IMR-90 (cell line): ENCODE data around the gene PRKCB. TPM values are rescaled to one million over a fixed set of nuclear protein-coding genes. Genes with fewer than 3 reads are reported as not detected.

Source experiments
- ATAC-seq: fragments of 200-7000 bp; cut with Tn5 transposase; 2 replicates; pipeline ENCODE4 v1.9.1; 2020; ENCODE audit warnings: low read depth, mild to moderate bottlenecking, moderate library complexity
- BruUV-seq: library from RNA; stranded (reverse); fragments of 400-500 nt; replicated peaks from 2 replicates; lab custom pipeline; 2021; lab: Mats Ljungman, UMichigan
- CTCF ChIA-PET: fragments of 300-600 bp; formaldehyde crosslinking; extraction: SDS; loops from one replicate; lab custom pipeline; 2021; ENCODE audit warnings: antibody characterized with exemption; lab: Yijun Ruan, JAX
- POLR2A ChIA-PET: fragments of 300-600 bp; sonication (Branson Sonifier 250); formaldehyde crosslinking; loops from one replicate; lab custom pipeline; 2022; ENCODE audit warnings: antibody characterized with exemption; ENCODE audit not compliant: unreplicated experiment; lab: Charles Lee
- DNase-seq: peaks from one replicate; pipeline ENCODE4 v3.0.0; 2013
- H2AFZ ChIP-seq: replicated peaks from 2 replicates; pipeline ENCODE3; 2013; ENCODE audit warnings: low read length, mild to moderate bottlenecking; ENCODE audit not compliant: poor library complexity
- H2AK5ac ChIP-seq: 2 replicates; pipeline ENCODE4 v1.6.1; 2013; ENCODE audit warnings: low read depth, low read length, inconsistent platforms
- H2AK9ac ChIP-seq: replicated peaks from 2 replicates; pipeline ENCODE3; 2013; ENCODE audit warnings: mild to moderate bottlenecking, low read depth, low read length, moderate library complexity; ENCODE audit not compliant: poor library complexity
- H2BK120ac ChIP-seq: 2 replicates; pipeline ENCODE4 v1.6.1; 2013; ENCODE audit warnings: low read depth, low read length, inconsistent platforms
- H2BK15ac ChIP-seq: 3 replicates; pipeline ENCODE4 v1.6.1; 2013; ENCODE audit warnings: low read depth, low read length, inconsistent platforms
- H2BK20ac ChIP-seq: 2 replicates; pipeline ENCODE4 v1.6.1; 2013; ENCODE audit warnings: low read depth, mild to moderate bottlenecking, inconsistent platforms, low read length, moderate library complexity
- H2BK5ac ChIP-seq: 2 replicates; pipeline ENCODE4 v1.6.1; 2013; ENCODE audit warnings: mild to moderate bottlenecking, low read depth, low read length, inconsistent platforms; ENCODE audit not compliant: poor library complexity, severe bottlenecking
- H3K14ac ChIP-seq: replicated peaks from 2 replicates; pipeline ENCODE4 v1.6.1; 2013; ENCODE audit warnings: low read depth, low read length, inconsistent platforms
- H3K18ac ChIP-seq: 2 replicates; pipeline ENCODE4 v1.6.1; 2013; ENCODE audit warnings: low read depth, low read length, control low read depth
- H3K23ac ChIP-seq: 2 replicates; pipeline ENCODE4 v1.6.1; 2013; ENCODE audit warnings: low read depth, low read length, inconsistent platforms
- H3K27ac ChIP-seq: 2 replicates; pipeline ENCODE4 v1.5.1; 2013; ENCODE audit warnings: mild to moderate bottlenecking, control low read depth, low read length; ENCODE audit not compliant: insufficient read depth
- H3K27me3 ChIP-seq: 2 replicates; pipeline ENCODE4 v1.6.1; 2013; ENCODE audit warnings: low read length; ENCODE audit not compliant: control insufficient read depth, insufficient read depth
- H3K36me3 ChIP-seq: 2 replicates; pipeline ENCODE4 v1.6.1; 2013; ENCODE audit warnings: low read length, mixed read lengths; ENCODE audit not compliant: control insufficient read depth, insufficient read depth
- H3K4ac ChIP-seq: 2 replicates; pipeline ENCODE4 v1.6.1; 2013; ENCODE audit warnings: low read depth, low read length, inconsistent platforms
- H3K4me1 ChIP-seq: 2 replicates; pipeline ENCODE4 v1.6.1; 2013; ENCODE audit warnings: low read length, mixed read lengths; ENCODE audit not compliant: control insufficient read depth, insufficient read depth
- H3K4me2 ChIP-seq: 2 replicates; pipeline ENCODE4 v1.6.1; 2013; ENCODE audit warnings: low read depth, mild to moderate bottlenecking, control low read depth, low read length, moderate library complexity
- H3K4me3 ChIP-seq: 2 replicates; pipeline ENCODE4 v1.5.1; 2013; ENCODE audit warnings: low read depth, mild to moderate bottlenecking, control low read depth, low read length, moderate library complexity; ENCODE audit not compliant: insufficient read depth
- H3K56ac ChIP-seq: 2 replicates; pipeline ENCODE4 v1.6.1; 2013; ENCODE audit warnings: low read length, inconsistent platforms; ENCODE audit not compliant: insufficient read depth; ENCODE audit errors: extremely low read depth
- H3K79me1 ChIP-seq, 2 experiments: 2 replicates each; pipeline ENCODE4 v1.6.1; 2013; ENCODE audit warnings: low read length in 2 of 2, inconsistent platforms in 1 of 2, low read depth in 1 of 2
- H3K9ac ChIP-seq: 2 replicates; pipeline ENCODE4 v1.6.1; 2013; ENCODE audit warnings: low read depth, low read length, control low read depth
- H3K9me1 ChIP-seq: 2 replicates; pipeline ENCODE4 v1.6.1; 2013; ENCODE audit warnings: low read length, inconsistent platforms; ENCODE audit not compliant: insufficient read depth
- H3K9me3 ChIP-seq: 2 replicates; pipeline ENCODE4 v1.6.1; 2013; ENCODE audit warnings: low read length; ENCODE audit not compliant: control insufficient read depth, insufficient read depth
- H4K20me1 ChIP-seq: 2 replicates; pipeline ENCODE4 v1.6.1; 2013; ENCODE audit warnings: low read length, inconsistent platforms; ENCODE audit not compliant: insufficient read depth
- H4K5ac ChIP-seq: 2 replicates; pipeline ENCODE4 v1.6.1; 2013; ENCODE audit warnings: mild to moderate bottlenecking, low read depth, low read length, control low read depth
- H4K8ac ChIP-seq, 2 experiments: 2 replicates each; pipeline ENCODE4 v1.6.1; 2013; ENCODE audit warnings: low read depth in 2 of 2, low read length in 2 of 2, control low read depth in 1 of 2, inconsistent platforms in 1 of 2
- H4K91ac ChIP-seq: 2 replicates; pipeline ENCODE4 v1.6.1; 2013; ENCODE audit warnings: low read depth, low read length, inconsistent platforms; ENCODE audit not compliant: insufficient read depth
- BHLHE40 ChIP-seq: fragments of 150-350 bp; IDR thresholded peaks from 2 replicates; pipeline ENCODE4 v1.6.1; 2016; ENCODE audit warnings: mild to moderate bottlenecking, low read depth, low read length
- ELK1 ChIP-seq: fragments of 150-350 bp; IDR thresholded peaks from 2 replicates; pipeline ENCODE4 v1.6.1; 2016; ENCODE audit warnings: low read depth, mild to moderate bottlenecking, low read length, moderate library complexity, borderline replicate concordance
- MAFK ChIP-seq: IDR thresholded peaks from 2 replicates; pipeline ENCODE4 v1.6.1; 2012; ENCODE audit warnings: low read depth, low read length, improper control_type of control experiment
- MXI1 ChIP-seq: IDR thresholded peaks from 2 replicates; pipeline ENCODE4 v1.6.1; 2012; ENCODE audit warnings: low read depth, mild to moderate bottlenecking, low read length, moderate library complexity, borderline replicate concordance
- NFE2L2 ChIP-seq: fragments of 150-350 bp; IDR thresholded peaks from 2 replicates; pipeline ENCODE4 v1.6.1; 2016; ENCODE audit warnings: low read depth, mild to moderate bottlenecking, low read length
- POLR2A ChIP-seq: IDR thresholded peaks from 2 replicates; pipeline ENCODE4 v1.6.1; 2012; ENCODE audit warnings: mild to moderate bottlenecking, low read depth, low read length
- RCOR1 ChIP-seq: IDR thresholded peaks from 2 replicates; pipeline ENCODE4 v1.6.1; 2012; ENCODE audit warnings: mild to moderate bottlenecking, low read length, improper control_type of control experiment; ENCODE audit not compliant: insufficient replicate concordance
- WGBS, 2 experiments: methylation state at CpG; one replicate each; pipeline versions ENCODE4 v1.1.5 to v1.1.7; 2013; ENCODE audit warnings: missing lambda C conversion rate in 2 of 2; ENCODE audit not compliant: insufficient read length in 1 of 2; ENCODE audit errors: extremely low coverage in 2 of 2; 5-methylcytosine and 5-hydroxymethylcytosine counted together
- dilution Hi-C: fragments of 300-500 bp; cut with HindIII; formaldehyde crosslinking; loops from one replicate; pipeline ENCODE4 v1.14.3; 2018; ENCODE audit warnings: low sequenced_read_pairs; ENCODE audit not compliant: unreplicated experiment
- in situ Hi-C: fragments of 300-500 bp; cut with MboI; formaldehyde crosslinking; loops from 3 replicates; pipeline ENCODE4 v1.14.3; 2019; ENCODE audit warnings: low sequenced_read_pairs, inconsistent platforms, mixed read lengths
- intact Hi-C: fragments of 100-400 bp; cut with micrococcal nuclease; formaldehyde crosslinking; loops from 2 replicates; pipeline ENCODE4 v1.10.0; 2022
- polyA plus RNA-seq, 3 experiments: library from polyadenylated mRNA; depleted of rRNA; stranded (reverse); fragments of >200 nt; gene quantifications; 2 replicates each; pipeline ENCODE4 v1.2.3, GENCODE V29; 2012; ENCODE audit warnings: low replicate concordance in 1 of 3
- total RNA-seq: library from RNA; depleted of rRNA; stranded (reverse); fragments of >200 nt; gene quantifications from 2 replicates; pipeline ENCODE4 v1.2.3, GENCODE V29; 2012

PRKCB gene
- total and polyA plus RNA-seq, 2 of the 4 experiments (the other 2 are of a cell fraction): under 0.01 TPM; not detected in 1

- Histone ChIP-seq H4K20me1 (no peaks in the 10 kb centered on the region), H3K36me3 (no peaks in the 10 kb centered on the region), H2AK9ac (no peak overlapping the region), H4K8ac (no peak overlapping the region), H3K4me3 (no peak overlapping the region), H3K4me2 (no peak overlapping the region), H4K5ac (no peak overlapping the region), H2BK120ac (no peak overlapping the region), H3K18ac (no peak overlapping the region), H2BK20ac (no peak overlapping the region), H3K27ac (no peak overlapping the region), H3K23ac (no peak overlapping the region), H3K4ac (no peak overlapping the region), H3K9ac (no peak overlapping the region), H3K9me1 (no peaks in the 10 kb centered on the region), H4K91ac (no peak overlapping the region), H2AK5ac (no peak overlapping the region), H3K56ac (no peak overlapping the region), H3K9me3 (no peaks in the 10 kb centered on the region; the same call in 1 of the 2 replicates), H2AFZ (no peak overlapping the region), H3K4me1 (no peaks in the 10 kb centered on the region), H2BK5ac (no peak overlapping the region), H3K14ac (no peak overlapping the region), H3K79me1 (no peaks in the 10 kb centered on the region), H3K27me3 (no peaks in the 10 kb centered on the region), H2BK15ac (no peak overlapping the region)
- no TSS peak for BruUV-seq
- ATAC-seq: no peak
- ChIA-PET CTCF (no interaction called here), POLR2A (no interaction called here)
- in situ Hi-C loops: no loop called here
- intact Hi-C loops: no loop called here
- no peak for TF ChIP-seq RCOR1
- no peak for TF ChIP-seq POLR2A
- TF ChIP-seq MAFK: no peak
- no peak for TF ChIP-seq ELK1
- no peak for TF ChIP-seq NFE2L2
- TF ChIP-seq BHLHE40: no peak
- TF ChIP-seq MXI1: no peak
- no peak for DNase-seq
- dilution Hi-C loops: no loop called here
- WGBS, 2 experiments: no CpG with 5 or more reads among the region's 4 CpGs
These were observed 293.7 kb downstream of the PRKCB start for GRCh38 chr16:24129412-24129918.
